Hematopoietic multipotent progenitor cell treated with erythropoietin and hydrocortisone succinate and interleukin-3 and kit ligand, for 17 days (in vitro differentiated cells): Measurements from ENCODE around the gene KCTD7.
"Not testable (repeated sequence)": the region's sequence is repeated elsewhere in the genome, so short reads cannot be mapped to it uniquely, and the experiment has no call there.

Experiments used
- DNase-seq: peaks from one replicate; pipeline ENCODE4 v3.0.0-alpha.2; 2015; ENCODE audit warnings: low spot score

The KCTD7 gene

GRCh38 chr7:66628361-66629221 is at the start of gene KCTD7:
TSS of gene KCTD7 (plus strand) at chr7:66628881. CDS start at chr7:66629065, 184 bp downstream.
- peak; percentile 97 for DNase-seq

GRCh38 chr7:66580380-66580779 is 48.3 kb upstream of the KCTD7 start:
- DNase-seq = not testable (repeated sequence)

GRCh38 chr7:66582816-66583489 is 45.7 kb upstream of the KCTD7 start:
- not testable (repeated sequence) for DNase-seq

DNA sequence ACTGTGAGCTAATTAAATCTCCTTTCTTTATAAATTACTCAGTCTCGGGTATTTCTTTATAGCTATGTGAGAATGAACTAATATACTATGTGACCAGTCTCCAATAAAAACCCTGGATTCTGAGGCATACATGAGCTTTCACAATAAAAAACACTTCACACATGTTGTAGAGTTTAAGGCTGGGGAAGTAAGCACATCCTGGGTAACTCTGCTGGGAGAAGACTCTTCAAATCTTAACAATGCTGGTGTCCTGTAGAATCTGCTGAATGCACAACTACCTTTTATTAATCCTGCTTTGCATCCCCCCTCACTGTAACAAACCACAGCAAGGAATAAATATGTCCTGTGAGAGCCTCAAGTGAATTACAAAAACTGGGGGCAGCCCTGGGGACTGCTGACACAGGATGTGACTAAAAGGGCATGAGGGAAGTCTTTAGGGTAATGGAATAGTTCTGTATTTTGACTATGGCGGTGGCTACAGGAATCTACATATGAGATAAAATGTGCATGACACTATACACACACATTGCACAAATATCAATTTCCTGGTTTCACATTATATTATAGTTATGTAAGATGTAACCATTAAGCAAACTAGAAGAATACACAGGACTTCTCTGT is 45.1 kb upstream of the KCTD7 start:
- DNase-seq = no peak

- DNase-seq = no peak
Observed at GRCh38 chr7:66586181-66586580, 42.5 kb upstream of the KCTD7 start.

- DNase-seq = not testable (repeated sequence)
Observed at GRCh38 chr7:66588226-66588625, 40.5 kb upstream of the KCTD7 start.

GRCh38 chr7:66588856-66589570 is 39.7 kb upstream of the KCTD7 start:
- not testable (repeated sequence) for DNase-seq

DNA sequence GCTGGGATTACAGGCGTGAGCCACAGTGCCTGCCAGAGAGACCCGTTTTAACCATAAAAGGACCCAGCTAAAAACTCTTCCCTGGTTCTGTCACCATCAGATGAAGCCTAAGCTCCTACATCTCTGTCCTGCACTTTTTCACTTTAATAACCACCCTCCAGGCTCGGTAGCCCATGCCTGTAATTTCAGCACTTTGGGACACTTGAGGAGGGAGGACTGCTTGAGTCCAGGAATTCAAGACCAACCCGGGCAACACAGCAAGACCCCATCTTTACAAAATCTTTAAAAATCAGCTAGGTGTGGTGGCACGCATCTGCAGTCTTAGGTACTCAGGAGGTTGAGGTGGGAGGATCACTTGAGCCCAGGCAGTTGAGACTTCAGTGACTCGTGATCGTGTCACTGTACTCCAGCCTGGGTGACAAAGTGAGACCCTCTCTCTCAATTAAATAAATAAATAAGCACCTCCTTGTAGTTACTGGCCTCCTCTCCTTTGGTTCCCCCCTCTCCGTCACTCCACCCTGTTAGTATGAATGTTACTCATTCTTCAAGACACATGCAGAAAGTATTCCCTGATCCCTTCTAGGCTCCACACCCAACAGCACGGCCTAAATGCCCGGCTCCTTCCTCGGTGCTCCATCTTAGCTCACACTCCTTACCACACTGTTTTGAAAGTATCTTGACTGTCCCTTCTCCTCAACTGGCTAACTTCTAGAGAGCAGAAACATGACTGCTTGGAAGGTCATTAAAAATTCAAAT is 38.2 kb upstream of the KCTD7 start:
- not testable (repeated sequence) for DNase-seq

DNA sequence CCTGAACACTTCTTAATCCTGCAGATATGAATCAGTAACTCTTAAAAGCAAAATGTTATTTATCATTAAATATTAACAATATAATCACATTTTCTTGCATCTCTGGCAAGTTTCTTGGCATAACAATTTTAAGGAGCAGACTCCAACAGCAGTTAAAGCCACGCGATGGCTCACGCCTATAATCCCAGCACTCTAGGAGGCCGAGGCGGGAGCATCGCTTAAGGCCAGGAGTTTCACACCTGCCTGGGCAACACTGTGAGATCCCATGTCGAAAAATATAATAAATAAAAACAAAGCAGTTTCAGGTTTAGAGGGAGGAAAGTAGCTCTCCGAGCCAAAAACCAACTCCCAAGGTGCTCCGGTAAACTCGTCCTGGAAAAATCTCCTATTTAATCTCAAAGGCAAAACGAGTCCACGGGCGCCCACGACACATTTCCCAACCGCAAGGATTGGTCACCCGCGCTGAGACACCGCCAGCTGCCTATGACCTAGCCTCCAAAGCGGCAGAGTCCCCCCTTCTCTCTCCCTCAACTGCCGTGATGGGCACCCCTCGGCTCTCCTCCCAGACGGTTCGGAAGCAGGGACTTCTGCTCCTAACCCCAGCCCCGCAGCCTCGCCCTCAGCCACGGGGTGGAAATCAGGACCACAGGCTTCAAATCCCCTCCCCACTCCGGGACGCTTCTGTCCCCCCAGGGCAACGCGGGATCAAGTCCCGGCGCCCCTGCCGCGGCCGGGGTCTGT is 37.5 kb upstream of the KCTD7 start:
- not testable (repeated sequence) for DNase-seq

GRCh38 chr7:66591799-66592596 is 36.7 kb upstream of the KCTD7 start:
- peak; percentile 89 for DNase-seq

- DNase-seq = not testable (repeated sequence)
Observed at GRCh38 chr7:66592597-66593146, 36.0 kb upstream of the KCTD7 start.

GRCh38 chr7:66594082-66594481 is 34.6 kb upstream of the KCTD7 start:
- DNase-seq = not testable (repeated sequence)

GRCh38 chr7:66597461-66597860 is 31.2 kb upstream of the KCTD7 start:
- no peak for DNase-seq

GRCh38 chr7:66602159-66602558 is 26.5 kb upstream of the KCTD7 start:
- DNase-seq = no peak

GRCh38 chr7:66604198-66604597 is 24.5 kb upstream of the KCTD7 start:
- DNase-seq = no peak

- DNase-seq = not testable (repeated sequence)
Observed at GRCh38 chr7:66606540-66607291, 22.0 kb upstream of the KCTD7 start.

DNA sequence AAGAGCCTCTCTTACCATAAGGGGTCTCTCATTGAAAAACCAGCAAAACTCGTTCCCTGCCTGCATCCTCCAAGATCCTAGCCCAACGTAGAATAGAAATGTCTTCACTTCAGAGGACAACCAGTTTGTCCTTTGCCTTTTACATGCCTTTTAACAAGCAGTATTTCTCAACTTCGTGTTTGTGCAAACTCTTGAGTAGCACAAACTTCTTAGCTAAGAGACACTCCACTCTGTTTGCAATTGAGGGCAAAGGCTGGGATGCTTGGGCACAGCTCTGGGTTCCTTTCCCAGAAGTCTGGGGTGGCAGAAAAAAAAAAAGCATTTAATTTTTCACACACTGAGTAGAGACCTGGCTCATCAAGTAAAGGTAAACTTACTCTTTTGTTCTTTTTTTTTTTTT is 19.5 kb upstream of the KCTD7 start:
- DNase-seq = no peak

- not testable (repeated sequence) for DNase-seq
Observed at GRCh38 chr7:66614596-66614995, 14.1 kb upstream of the KCTD7 start.

DNA sequence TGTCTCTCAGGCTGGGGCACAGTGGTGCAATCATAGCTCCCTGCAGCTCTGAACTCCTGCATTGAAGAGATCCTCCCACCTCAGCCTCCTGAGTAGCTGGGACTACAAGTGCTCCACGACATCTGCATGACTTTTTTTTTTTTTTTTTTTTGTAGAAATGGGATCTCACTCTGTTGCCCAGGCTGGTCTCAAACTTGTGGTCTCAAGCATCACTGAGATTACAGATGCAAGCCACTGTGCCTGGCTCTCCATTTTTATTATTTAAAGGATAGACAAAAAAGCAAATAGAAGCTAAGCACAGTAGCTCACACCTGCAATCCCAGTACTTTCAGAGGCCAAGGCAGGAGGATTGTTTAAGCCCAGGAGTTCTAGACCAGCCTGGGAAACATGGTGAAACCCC is 13.0 kb upstream of the KCTD7 start:
- DNase-seq = no peak
